Frontal cortex (tissue), 4 donors: ENCODE results near the gene KRT75. TPM values are rescaled to one million over a fixed set of nuclear protein-coding genes. Genes with fewer than 3 reads are reported as not detected.
A peak's percentile ranks its signal among the peaks of the same experiment; 100 is the strongest.
"Not testable (repeated sequence)": the region's sequence is repeated elsewhere in the genome, so short reads cannot be mapped to it uniquely, and the experiment has no call there.

Experiments used
- DNase-seq, 2 donors: peaks; one replicate each; pipeline ENCODE4 v3.0.0; 2012; ENCODE audit warnings: low spot score in 2 of 2
- FAIRE-seq: peaks from 2 replicates; lab custom pipeline; 2012; peaks lifted over from hg19 to GRCh38; lab: Jason Lieb, UNC
- total RNA-seq: library from RNA; depleted of rRNA; stranded (reverse); fragments of >200 nt; gene quantifications from one replicate; pipeline ENCODE4 v1.2.3, GENCODE V29; 2014
- donor health status: control.
- donor health status: control.
- donor health status: control.

Gene KRT75
- total RNA-seq, 1 donor from 2014 or later: not detected

- DNase-seq (no peak), FAIRE-seq (no peak)
Measured at GRCh38 chr12:52423035-52423434, 11.1 kb downstream of the KRT75 start.

- no peak for FAIRE-seq
- no peak for DNase-seq
Measured at GRCh38 chr12:52419656-52420055, 14.5 kb downstream of the KRT75 start.

- FAIRE-seq (no peak), DNase-seq (no peak)
Measured at GRCh38 chr12:52418576-52419110, 15.5 kb downstream of the KRT75 start.

- no peak for FAIRE-seq
Measured at GRCh38 chr12:52417740-52418139, 16.4 kb downstream of the KRT75 start.

GRCh38 chr12:52416795-52417194 lies 17.4 kb downstream of the KRT75 start:
- DNase-seq (no peak), FAIRE-seq (no peak)

More at GRCh38 chr12:52417740-52418139, 16.4 kb downstream of the KRT75 start:
- DNase-seq: no peak

- FAIRE-seq (no peak), DNase-seq (peak in 1 of 2 donors; percentile 34)
Measured at GRCh38 chr12:52415870-52416750, 18.1 kb downstream of the KRT75 start.

GRCh38 chr12:52414936-52415335 lies 19.2 kb downstream of the KRT75 start:
- DNase-seq (no peak), FAIRE-seq (no peak)

- no peak for DNase-seq
Measured at GRCh38 chr12:52413782-52414345, 20.3 kb downstream of the KRT75 start.

GRCh38 chr12:52413202-52413601 lies 21.0 kb downstream of the KRT75 start:
- DNase-seq: no peak
- FAIRE-seq: no peak

More at GRCh38 chr12:52413782-52414345, 20.3 kb downstream of the KRT75 start:
- no peak for FAIRE-seq

- FAIRE-seq: no peak
- DNase-seq: no peak
Measured at GRCh38 chr12:52411815-52412214, 22.4 kb downstream of the KRT75 start.

- DNase-seq, FAIRE-seq: not testable (repeated sequence)
Measured at GRCh38 chr12:52410589-52411248, 23.5 kb downstream of the KRT75 start.

GRCh38 chr12:52407918-52408317 lies 26.3 kb downstream of the KRT75 start:
- FAIRE-seq: no peak
- no peak for DNase-seq

- DNase-seq (no peak), FAIRE-seq (no peak)
Measured at GRCh38 chr12:52405922-52406385, 28.2 kb downstream of the KRT75 start, which contains the start of gene KRT82. TSS of gene KRT82 (minus strand) at chr12:52406335. CDS start at chr12:52406277, 58 bp downstream.

GRCh38 chr12:52404951-52405350 lies 29.2 kb downstream of the KRT75 start:
- FAIRE-seq (no peak), DNase-seq (no peak)

- FAIRE-seq (no peak), DNase-seq (no peak)
Measured at GRCh38 chr12:52403561-52403960, 30.6 kb downstream of the KRT75 start.

- DNase-seq: no peak
- FAIRE-seq: no peak
Measured at GRCh38 chr12:52402873-52403540, 31.2 kb downstream of the KRT75 start.

GRCh38 chr12:52402377-52402776 lies 31.8 kb downstream of the KRT75 start:
- no peak for DNase-seq
- no peak for FAIRE-seq

GRCh38 chr12:52401926-52402325 lies 32.2 kb downstream of the KRT75 start:
- no peak for DNase-seq
- no peak for FAIRE-seq

- DNase-seq (no peak), FAIRE-seq (no peak)
Measured at GRCh38 chr12:52401526-52401925, 32.6 kb downstream of the KRT75 start.

- FAIRE-seq (no peak), DNase-seq (no peak)
Measured at GRCh38 chr12:52400906-52401305, 33.3 kb downstream of the KRT75 start.
